ENCODE results near the gene C10orf71. TPM values are rescaled to one million over a fixed set of nuclear protein-coding genes. Genes with fewer than 3 reads are reported as not detected.

Gene C10orf71
- total and polyA plus RNA-seq, 4 donors: not detected

DNA sequence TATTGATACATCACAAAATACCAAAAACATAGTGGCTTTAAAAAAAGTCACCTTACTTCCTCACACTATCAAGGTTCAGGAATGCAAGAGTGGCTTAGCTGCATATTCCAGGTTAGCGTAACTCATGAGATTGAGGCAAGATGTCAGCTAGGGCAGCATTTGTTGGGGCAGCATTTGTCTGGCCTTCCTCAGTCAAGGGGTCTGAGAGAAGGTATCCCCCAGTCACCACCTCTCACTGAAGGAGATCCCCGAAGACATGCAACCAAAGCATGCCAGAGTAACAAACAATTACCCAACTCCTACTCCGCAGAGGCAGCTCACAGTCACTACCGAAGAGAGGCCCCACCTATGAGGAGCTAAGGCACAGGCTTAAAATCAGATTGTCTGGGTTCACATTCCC is 48.4 kb downstream of the C10orf71 start:
- TF ChIP-seq, protein P1, sequence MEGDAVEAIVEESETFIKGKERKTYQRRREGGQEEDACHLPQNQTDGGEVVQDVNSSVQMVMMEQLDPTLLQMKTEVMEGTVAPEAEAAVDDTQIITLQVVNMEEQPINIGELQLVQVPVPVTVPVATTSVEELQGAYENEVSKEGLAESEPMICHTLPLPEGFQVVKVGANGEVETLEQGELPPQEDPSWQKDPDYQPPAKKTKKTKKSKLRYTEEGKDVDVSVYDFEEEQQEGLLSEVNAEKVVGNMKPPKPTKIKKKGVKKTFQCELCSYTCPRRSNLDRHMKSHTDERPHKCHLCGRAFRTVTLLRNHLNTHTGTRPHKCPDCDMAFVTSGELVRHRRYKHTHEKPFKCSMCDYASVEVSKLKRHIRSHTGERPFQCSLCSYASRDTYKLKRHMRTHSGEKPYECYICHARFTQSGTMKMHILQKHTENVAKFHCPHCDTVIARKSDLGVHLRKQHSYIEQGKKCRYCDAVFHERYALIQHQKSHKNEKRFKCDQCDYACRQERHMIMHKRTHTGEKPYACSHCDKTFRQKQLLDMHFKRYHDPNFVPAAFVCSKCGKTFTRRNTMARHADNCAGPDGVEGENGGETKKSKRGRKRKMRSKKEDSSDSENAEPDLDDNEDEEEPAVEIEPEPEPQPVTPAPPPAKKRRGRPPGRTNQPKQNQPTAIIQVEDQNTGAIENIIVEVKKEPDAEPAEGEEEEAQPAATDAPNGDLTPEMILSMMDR (IDR thresholded peaks at IDR 0.05; ENCODE audit: control extremely low read depth, extremely low read depth): no peak
- peaks cover 0 to 20% (median 0%) of the 10 kb centered on the region in 4 donors for H3K9me3 ChIP-seq (ENCODE audit: control insufficient read depth in 4 of 4, insufficient read depth in 3 of 4, low read length in 3 of 4)
- no peaks in the 10 kb centered on the region for H3K4me1 ChIP-seq (ENCODE audit: control insufficient read depth in 5 of 5, insufficient read depth in 5 of 5, low read length in 5 of 5)
- no peak overlapping the region for H3K4me3 ChIP-seq
- no peak overlapping the region for H3K27ac ChIP-seq (ENCODE audit: low read depth in 1 of 2, low read length in 1 of 2)
- no peak overlapping the region for H3K9ac ChIP-seq (ENCODE audit: insufficient read depth in 1 of 2, low read length in 2 of 2)
- DNase-seq: no peak
- WGBS, 2 donors: 94 to 100% methylated on average over 4 of the region's 4 CpGs
- no peak for ATAC-seq (ENCODE audit: insufficient read depth, low FRiP score)
- H3K27me3 ChIP-seq (ENCODE audit: control insufficient read depth in 3 of 3, insufficient read depth in 3 of 3, low read length in 2 of 3): no peaks in the 10 kb centered on the region
- no peaks in the 10 kb centered on the region for H3K36me3 ChIP-seq (ENCODE audit: control insufficient read depth in 4 of 4, insufficient read depth in 4 of 4, low read length in 4 of 4)

DNA sequence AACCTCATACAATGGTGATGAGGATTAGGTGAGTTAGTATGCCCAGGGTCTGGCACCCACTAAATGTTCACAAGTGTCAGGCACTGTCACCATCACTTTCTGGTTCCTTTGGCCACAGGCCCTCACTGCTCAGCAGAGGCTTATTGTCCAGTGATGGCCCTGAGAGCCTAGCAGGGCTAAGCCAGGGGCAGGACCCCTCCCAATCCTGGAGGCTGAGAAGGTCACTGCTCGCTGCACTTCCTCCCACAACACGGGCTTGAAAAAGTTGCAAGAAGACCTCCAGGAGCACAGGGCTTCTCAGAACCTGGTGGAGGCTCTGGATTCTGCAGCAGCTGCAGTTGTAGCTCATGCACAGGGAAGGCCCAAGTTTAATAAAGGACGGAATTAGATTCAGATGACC is 48.9 kb downstream of the C10orf71 start:
- ATAC-seq (ENCODE audit: insufficient read depth, low FRiP score): no peak

DNA sequence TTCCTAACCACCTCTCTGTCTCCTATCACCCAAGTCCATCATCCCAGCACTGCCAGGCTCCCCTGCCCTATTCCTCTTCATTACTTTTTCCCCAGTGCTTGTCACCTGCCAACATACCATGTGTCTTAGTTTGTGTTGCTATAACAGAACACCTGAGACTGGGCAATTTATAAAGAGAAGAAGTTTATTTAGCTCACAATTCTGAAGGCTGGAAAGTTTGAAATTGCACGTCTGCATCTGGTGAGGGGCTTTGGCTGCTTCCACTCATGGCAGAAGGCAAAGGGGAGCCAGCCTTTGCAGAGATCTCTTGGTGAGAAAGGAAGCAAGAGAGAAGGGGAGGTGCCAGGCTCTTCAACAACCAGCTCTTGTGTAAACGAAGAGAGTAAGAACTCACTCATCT is 49.6 kb downstream of the C10orf71 start:
- Histone ChIP-seq H3K9ac (ENCODE audit: insufficient read depth in 1 of 2, low read length in 2 of 2) (no peak overlapping the region), H3K27me3 (ENCODE audit: control insufficient read depth in 3 of 3, insufficient read depth in 3 of 3, low read length in 2 of 3) (no peaks in the 10 kb centered on the region), H3K36me3 (ENCODE audit: control insufficient read depth in 4 of 4, insufficient read depth in 4 of 4, low read length in 4 of 4) (no peaks in the 10 kb centered on the region), H3K4me1 (ENCODE audit: control insufficient read depth in 5 of 5, insufficient read depth in 5 of 5, low read length in 5 of 5) (no peaks in the 10 kb centered on the region), H3K27ac (ENCODE audit: low read depth in 1 of 2, low read length in 1 of 2) (no peak overlapping the region), H3K9me3 (ENCODE audit: control insufficient read depth in 4 of 4, insufficient read depth in 3 of 4, low read length in 3 of 4) (peaks cover 0 to 20% (median 0%) of the 10 kb centered on the region in 4 donors), H3K4me3 (no peak overlapping the region)
- 70 to 81% methylated on average over 2 of the region's 2 CpGs for WGBS, 2 donors
- DNase-seq: no peak
- no peak for ATAC-seq (ENCODE audit: insufficient read depth, low FRiP score)
- TF ChIP-seq, protein P1 (IDR thresholded peaks at IDR 0.05; ENCODE audit: control extremely low read depth, extremely low read depth): no peak

More for the DNA sequence above, 48.9 kb downstream of the C10orf71 start:
- Histone ChIP-seq H3K9me3 (ENCODE audit: control insufficient read depth in 4 of 4, insufficient read depth in 3 of 4, low read length in 3 of 4) (peaks cover 0 to 20% (median 0%) of the 10 kb centered on the region in 4 donors), H3K4me3 (no peak overlapping the region), H3K9ac (ENCODE audit: insufficient read depth in 1 of 2, low read length in 2 of 2) (no peak overlapping the region), H3K27me3 (ENCODE audit: control insufficient read depth in 3 of 3, insufficient read depth in 3 of 3, low read length in 2 of 3) (no peaks in the 10 kb centered on the region), H3K4me1 (ENCODE audit: control insufficient read depth in 5 of 5, insufficient read depth in 5 of 5, low read length in 5 of 5) (no peaks in the 10 kb centered on the region), H3K36me3 (ENCODE audit: control insufficient read depth in 4 of 4, insufficient read depth in 4 of 4, low read length in 4 of 4) (no peaks in the 10 kb centered on the region), H3K27ac (ENCODE audit: low read depth in 1 of 2, low read length in 1 of 2) (no peak overlapping the region)
- TF ChIP-seq, protein P1 (IDR thresholded peaks at IDR 0.05; ENCODE audit: control extremely low read depth, extremely low read depth): no peak
- WGBS, 2 donors: 80 to 88% methylated on average over 3 of the region's 3 CpGs
- no peak for DNase-seq

DNA sequence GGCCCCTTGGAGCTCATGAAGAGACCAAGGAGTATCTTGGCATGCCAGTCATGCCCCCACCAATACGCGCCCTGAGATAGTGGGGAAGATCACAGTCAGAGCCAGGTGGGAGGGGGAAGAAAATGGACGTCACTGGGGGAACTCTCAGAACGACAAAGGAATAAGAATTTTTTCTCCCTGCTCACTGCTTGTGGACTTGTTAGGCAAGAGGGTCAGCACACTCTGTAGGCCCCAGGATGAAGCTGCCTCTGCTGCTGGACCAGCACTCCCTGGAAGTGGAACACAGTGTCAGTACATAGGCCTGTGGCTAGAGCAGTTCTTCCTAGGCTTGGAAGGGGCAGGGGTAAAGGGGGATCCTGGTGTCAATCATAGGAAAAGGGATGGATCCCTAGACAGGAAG is 50.4 kb downstream of the C10orf71 start:
- peaks cover 0 to 22% (median 0%) of the 10 kb centered on the region in 4 donors for H3K9me3 ChIP-seq (ENCODE audit: control insufficient read depth in 4 of 4, insufficient read depth in 3 of 4, low read length in 3 of 4)
- DNase-seq (no peak), ATAC-seq (ENCODE audit: insufficient read depth, low FRiP score) (no peak)
- 89 to 93% methylated on average over 4 of the region's 4 CpGs for WGBS, 2 donors
- TF ChIP-seq, protein P1 (IDR thresholded peaks at IDR 0.05; ENCODE audit: control extremely low read depth, extremely low read depth): no peak
- no peaks in the 10 kb centered on the region for H3K4me1 ChIP-seq (ENCODE audit: control insufficient read depth in 5 of 5, insufficient read depth in 5 of 5, low read length in 5 of 5)
- no peaks in the 10 kb centered on the region for H3K36me3 ChIP-seq (ENCODE audit: control insufficient read depth in 4 of 4, insufficient read depth in 4 of 4, low read length in 4 of 4)
- H3K9ac ChIP-seq (ENCODE audit: insufficient read depth in 1 of 2, low read length in 2 of 2): no peak overlapping the region
- no peaks in the 10 kb centered on the region for H3K27me3 ChIP-seq (ENCODE audit: control insufficient read depth in 3 of 3, insufficient read depth in 3 of 3, low read length in 2 of 3)
- no peak overlapping the region for H3K4me3 ChIP-seq
- H3K27ac ChIP-seq (ENCODE audit: low read depth in 1 of 2, low read length in 1 of 2): no peak overlapping the region
